ENCODE measurements around the gene CPAMD8. TPM values are rescaled to one million over a fixed set of nuclear protein-coding genes. Genes with fewer than 3 reads are reported as not detected.

Gene CPAMD8
- total and polyA plus RNA-seq, 2 of the 8 experiments (the other 6 are each of a cell fraction or from before 2014, with no cell fraction given): 6.1 to 9.2 TPM

DNA sequence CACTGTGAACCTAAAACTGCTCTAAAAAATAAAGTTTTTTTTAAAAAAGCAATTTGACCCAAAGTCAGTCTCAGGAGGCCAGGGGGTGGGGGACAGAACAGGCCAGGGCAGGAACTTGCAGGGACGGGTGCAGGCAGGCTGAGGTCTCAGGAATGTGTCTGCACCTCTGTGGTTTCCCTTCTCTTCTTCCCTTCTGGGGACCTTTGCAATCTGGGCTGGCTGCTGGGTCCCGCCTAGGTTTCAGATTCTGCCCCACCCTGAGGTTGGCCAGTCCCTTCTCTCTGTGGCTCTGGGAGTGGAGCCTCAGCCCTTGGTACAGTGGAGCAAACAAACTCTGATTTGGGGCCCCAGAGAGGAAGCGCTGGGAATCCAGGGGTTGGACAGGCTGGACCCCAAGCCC, 143.1 kb downstream of the CPAMD8 start:
- H3K56ac ChIP-seq (replicated peaks; ENCODE audit: insufficient read length, low read depth, low read length): no peak overlapping the region
- no peaks in the 10 kb centered on the region for H4K20me1 ChIP-seq (replicated peaks in 1 of 2; ENCODE audit: control insufficient read depth in 1 of 2, insufficient read depth in 2 of 2, low read length in 2 of 2)
- ChIA-PET POLR2A (ENCODE audit: partially characterized antibody) (interaction anchor here (0.6 kb wide), 1 partner anchor 58 kb away, joined by 6 read pairs; no protein-coding TSS in a partner anchor), CTCF (ENCODE audit: partially characterized antibody) (no interaction called here)
- H3K36me3 ChIP-seq (ENCODE audit: control insufficient read depth in 2 of 4, insufficient read depth in 4 of 4, low read length in 3 of 4): peaks cover 5 to 16% (median 11%) of the 10 kb centered on the region in 4 experiments; a peak in 6 of 8 replicates
- TF ChIP-seq E2F6 (IDR thresholded peaks at IDR 0.05): no peak
- no peak for TF ChIP-seq EGR1 (IDR thresholded peaks at IDR 0.05; ENCODE audit: borderline replicate concordance, low read depth, low read length)
- no peak for TF ChIP-seq CEBPB (IDR thresholded peaks at IDR 0.05; ENCODE audit: low read depth, low read length)
- no peak for TF ChIP-seq NANOG (IDR thresholded peaks at IDR 0.05; ENCODE audit: insufficient read depth, low read depth, low read length, poor library complexity, severe bottlenecking)
- TF ChIP-seq SIX5 (IDR thresholded peaks at IDR 0.05; ENCODE audit: low read depth, low read length): no peak
- H2BK15ac ChIP-seq (ENCODE audit: low read length): no peak overlapping the region
- no peak overlapping the region for H4K8ac ChIP-seq (ENCODE audit: extremely low read depth, insufficient read depth, low read length)
- no peak overlapping the region for H3K23ac ChIP-seq (ENCODE audit: insufficient read length)
- no peaks in the 10 kb centered on the region for H3K79me1 ChIP-seq (ENCODE audit: low read depth, low read length)
- no peaks in the 10 kb centered on the region for H3K4me1 ChIP-seq (replicated peaks in 1 of 4; ENCODE audit: control insufficient read depth in 3 of 4, insufficient read depth in 4 of 4, low read length in 3 of 4)
- no peak overlapping the region for H4K5ac ChIP-seq (ENCODE audit: insufficient read length, low read depth, low read length)
- DNase-seq (ENCODE audit: low read depth in 1 of 2, low spot score in 2 of 2) (no peak), FAIRE-seq (no peak)
- no peak overlapping the region for H3K27ac ChIP-seq (ENCODE audit: low read depth, low read length)
- peaks cover 4 to 19% of the 10 kb centered on the region in 2 experiments for H3K9me3 ChIP-seq (ENCODE audit: insufficient read depth in 2 of 2, low read depth in 1 of 2, low read length in 1 of 2)
- no peaks in the 10 kb centered on the region for H3K27me3 ChIP-seq (replicated peaks in 1 of 4; ENCODE audit: control insufficient read depth in 3 of 4, extremely low read depth in 1 of 4, insufficient read depth in 3 of 4, low read length in 3 of 4)
- H3K14ac ChIP-seq (ENCODE audit: insufficient read length): no peak overlapping the region
- no peak overlapping the region for H3K18ac ChIP-seq (ENCODE audit: extremely low read depth, low read length)
- no peak overlapping the region for H2AFZ ChIP-seq (ENCODE audit: low read length)
- no peak overlapping the region for H3K4me2 ChIP-seq (ENCODE audit: insufficient read depth in 1 of 2, low read depth in 2 of 2, low read length in 2 of 2)
- H2AK5ac ChIP-seq (ENCODE audit: low read depth, low read length): no peak overlapping the region
- no peak overlapping the region for H3K4ac ChIP-seq (replicated peaks; ENCODE audit: insufficient read length, low read depth, low read length)
- H3K9ac ChIP-seq (replicated peaks in 1 of 4; ENCODE audit: extremely low read depth in 1 of 4, low read depth in 3 of 4, low read length in 3 of 4): no peak overlapping the region
- H2BK5ac ChIP-seq (ENCODE audit: low read depth, low read length): no peak overlapping the region
- H4K91ac ChIP-seq (replicated peaks; ENCODE audit: insufficient read length, low read length): no peak overlapping the region
- no peak overlapping the region for H3K4me3 ChIP-seq (ENCODE audit: extremely low read depth in 1 of 4, insufficient read depth in 2 of 4, low read depth in 3 of 4, low read length in 4 of 4)
- no peaks in the 10 kb centered on the region for H3K79me2 ChIP-seq (ENCODE audit: control insufficient read depth in 1 of 2, insufficient read depth in 2 of 2, low read length in 2 of 2)
- 73% methylated on average over 3 of the region's 3 CpGs; no CpG with 5 or more reads in 1 of the 2 experiments for WGBS, 2 experiments (ENCODE audit: extremely low coverage in 1 of 2, insufficient coverage in 1 of 2, insufficient read length in 1 of 2, insufficient replicate concordance in 2 of 2, low coverage in 1 of 2, low lambda C conversion rate in 2 of 2, missing lambda C conversion rate in 1 of 2)
- no peak overlapping the region for H2BK20ac ChIP-seq (ENCODE audit: low read length)
- no peaks in the 10 kb centered on the region for H3K23me2 ChIP-seq (ENCODE audit: low read depth, low read length)
- H2BK12ac ChIP-seq (ENCODE audit: low read depth, low read length): no peak overlapping the region
- no peak overlapping the region for H2BK120ac ChIP-seq (replicated peaks; ENCODE audit: low read depth, low read length)

All from H1 (cell line).